ENCODE data around the gene ITPR3.

- TF ChIP-seq, protein P1, sequence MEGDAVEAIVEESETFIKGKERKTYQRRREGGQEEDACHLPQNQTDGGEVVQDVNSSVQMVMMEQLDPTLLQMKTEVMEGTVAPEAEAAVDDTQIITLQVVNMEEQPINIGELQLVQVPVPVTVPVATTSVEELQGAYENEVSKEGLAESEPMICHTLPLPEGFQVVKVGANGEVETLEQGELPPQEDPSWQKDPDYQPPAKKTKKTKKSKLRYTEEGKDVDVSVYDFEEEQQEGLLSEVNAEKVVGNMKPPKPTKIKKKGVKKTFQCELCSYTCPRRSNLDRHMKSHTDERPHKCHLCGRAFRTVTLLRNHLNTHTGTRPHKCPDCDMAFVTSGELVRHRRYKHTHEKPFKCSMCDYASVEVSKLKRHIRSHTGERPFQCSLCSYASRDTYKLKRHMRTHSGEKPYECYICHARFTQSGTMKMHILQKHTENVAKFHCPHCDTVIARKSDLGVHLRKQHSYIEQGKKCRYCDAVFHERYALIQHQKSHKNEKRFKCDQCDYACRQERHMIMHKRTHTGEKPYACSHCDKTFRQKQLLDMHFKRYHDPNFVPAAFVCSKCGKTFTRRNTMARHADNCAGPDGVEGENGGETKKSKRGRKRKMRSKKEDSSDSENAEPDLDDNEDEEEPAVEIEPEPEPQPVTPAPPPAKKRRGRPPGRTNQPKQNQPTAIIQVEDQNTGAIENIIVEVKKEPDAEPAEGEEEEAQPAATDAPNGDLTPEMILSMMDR (IDR thresholded peaks at IDR 0.05 in 2 of 3, conservative IDR thresholded peaks at IDR 0.05 in 1 of 3; ENCODE audit: borderline replicate concordance in 1 of 3, insufficient read depth in 1 of 3, low read depth in 2 of 3, low read length in 2 of 3): no peak
- no peak for TF ChIP-seq SP1 (IDR thresholded peaks at IDR 0.05; ENCODE audit: low read depth)
- no peak for TF ChIP-seq JUND (IDR thresholded peaks at IDR 0.05)
- TF ChIP-seq POLR2AphosphoS5 (IDR thresholded peaks at IDR 0.05; ENCODE audit: low read depth, low read length): peak; percentile 12; the same call in 1 of the 2 replicates
- TF ChIP-seq, protein P2, sequence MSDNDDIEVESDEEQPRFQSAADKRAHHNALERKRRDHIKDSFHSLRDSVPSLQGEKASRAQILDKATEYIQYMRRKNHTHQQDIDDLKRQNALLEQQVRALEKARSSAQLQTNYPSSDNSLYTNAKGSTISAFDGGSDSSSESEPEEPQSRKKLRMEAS (IDR thresholded peaks at IDR 0.05): no peak
- TF ChIP-seq REST (IDR thresholded peaks at IDR 0.05; ENCODE audit: low read depth): no peak
- TF ChIP-seq, protein P3, sequence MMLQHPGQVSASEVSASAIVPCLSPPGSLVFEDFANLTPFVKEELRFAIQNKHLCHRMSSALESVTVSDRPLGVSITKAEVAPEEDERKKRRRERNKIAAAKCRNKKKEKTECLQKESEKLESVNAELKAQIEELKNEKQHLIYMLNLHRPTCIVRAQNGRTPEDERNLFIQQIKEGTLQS (IDR thresholded peaks at IDR 0.05): no peak
- TF ChIP-seq POLR2A (IDR thresholded peaks at IDR 0.05; ENCODE audit: borderline replicate concordance, extremely low read depth, insufficient read depth, insufficient read length): no peak
- TF ChIP-seq ELF1 (IDR thresholded peaks at IDR 0.05; ENCODE audit: borderline replicate concordance, low read depth): no peak
- TF ChIP-seq EZH2 (IDR thresholded peaks at IDR 0.05): no peak
- TF ChIP-seq SRF (IDR thresholded peaks at IDR 0.05; ENCODE audit: low read depth): no peak
Observed at GRCh38 chr6:33694401-33694931, 73.3 kb downstream of the ITPR3 start.
